IgD-negative memory B cell (primary cell): ENCODE measurements around the gene PLA2G2F. TPM values are rescaled to one million over a fixed set of nuclear protein-coding genes. Genes with fewer than 3 reads are reported as not detected.
"Not testable (repeated sequence)": the region's sequence is repeated elsewhere in the genome, so short reads cannot be mapped to it uniquely, and the experiment has no call there.

ENCODE experiments used
- H3K27ac Mint-ChIP-seq, 3 donors: one replicate each; pipeline ENCODE4 v1.8.0; 2020 to 2022; ENCODE audit warnings: mild to moderate bottlenecking in 3 of 3, mixed read lengths in 3 of 3, moderate library complexity in 1 of 3
- H3K27me3 Mint-ChIP-seq: one replicate; pipeline ENCODE4 v1.8.0; 2021; ENCODE audit warnings: mixed read lengths
- H3K36me3 Mint-ChIP-seq: one replicate; pipeline ENCODE4 v1.8.0; 2020; ENCODE audit warnings: mild to moderate bottlenecking, mixed read lengths
- H3K4me1 Mint-ChIP-seq, 3 donors: one replicate each; pipeline ENCODE4 v1.8.0; 2020 to 2022; ENCODE audit warnings: mixed read lengths in 3 of 3, mild to moderate bottlenecking in 1 of 3
- H3K4me3 Mint-ChIP-seq, 4 donors: one replicate each; pipeline ENCODE4 v1.8.0; 2020 to 2022; ENCODE audit warnings: mild to moderate bottlenecking in 4 of 4, mixed read lengths in 4 of 4, moderate library complexity in 3 of 4
- H3K9me3 Mint-ChIP-seq, 3 donors: one replicate each; pipeline ENCODE4 v1.8.0; 2020 to 2021; ENCODE audit warnings: mixed read lengths in 3 of 3, mild to moderate bottlenecking in 1 of 3
- polyA plus RNA-seq: library from polyadenylated mRNA; unstranded; fragments of 300-500 nt; fragmentation: Illumina TruSeq; gene quantifications from one replicate; pipeline ENCODE4 v1.2.3, GENCODE V29; 2021

The PLA2G2F gene
- polyA plus RNA-seq, 1 donor from 2014 or later = not detected

- no peaks in the 10 kb centered on the region for H3K27me3 Mint-ChIP-seq
- H3K4me1 Mint-ChIP-seq = peaks cover 38 to 52% (median 45%) of the 10 kb centered on the region in 3 donors
- H3K9me3 Mint-ChIP-seq = peaks cover 3 to 12% (median 9%) of the 10 kb centered on the region in 3 donors
- no peaks in the 10 kb centered on the region for H3K36me3 Mint-ChIP-seq
- H3K4me3 Mint-ChIP-seq = no peak overlapping the region
- peak overlapping the region in 1 of 3 donors; percentile 74 for H3K27ac Mint-ChIP-seq
Observed at GRCh38 chr1:20125100-20125499, 14.0 kb upstream of the PLA2G2F start.

- Mint-ChIP-seq H3K4me1 (peaks cover 32 to 44% (median 38%) of the 10 kb centered on the region in 3 donors), H3K36me3 (no peaks in the 10 kb centered on the region), H3K27me3 (no peaks in the 10 kb centered on the region), H3K9me3 (peaks cover 2 to 12% (median 11%) of the 10 kb centered on the region in 3 donors), H3K4me3 (peak overlapping the region in 1 of 4 donors; percentile 57), H3K27ac (peak overlapping the region; percentile 20 to 74 (median 67))
Observed at GRCh38 chr1:20126041-20126805, 12.9 kb upstream of the PLA2G2F start.

DNA sequence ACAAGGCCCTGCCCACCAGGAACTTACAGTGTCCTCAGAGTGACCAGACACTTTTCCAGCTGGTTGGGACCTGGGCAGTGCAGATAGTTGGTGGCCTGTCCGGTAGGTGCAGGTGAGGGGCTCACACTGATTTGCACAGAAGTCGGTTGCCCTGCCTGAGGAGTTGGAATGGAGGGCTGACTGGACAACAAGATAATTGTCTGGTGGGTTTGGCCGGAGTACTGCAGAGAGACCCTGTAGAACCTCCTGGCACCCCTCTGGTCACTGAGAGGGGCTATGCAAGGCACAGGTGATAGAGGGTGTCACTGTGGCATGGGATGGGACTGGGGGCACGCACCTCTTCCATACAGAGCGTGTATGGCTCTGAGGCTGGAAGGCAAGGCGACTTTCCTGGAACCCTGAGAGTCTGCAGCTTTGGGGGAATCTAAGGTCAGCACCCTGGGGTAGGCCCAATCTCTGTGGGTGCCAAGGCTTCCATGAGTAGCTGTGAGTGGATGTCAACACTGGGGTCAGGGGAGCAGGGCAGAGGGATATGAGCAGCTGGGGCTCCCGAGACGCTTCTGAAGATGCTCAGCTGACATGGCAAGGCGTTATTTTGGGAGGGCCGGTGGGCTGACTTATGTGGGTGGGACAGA, 12.2 kb upstream of the PLA2G2F start:
- Mint-ChIP-seq H3K4me1 (peaks cover 33 to 40% (median 36%) of the 10 kb centered on the region in 3 donors), H3K9me3 (peaks cover 2 to 12% (median 11%) of the 10 kb centered on the region in 3 donors), H3K27ac (peak overlapping the region in 2 of 3 donors; percentile 20 to 84), H3K27me3 (no peaks in the 10 kb centered on the region), H3K36me3 (no peaks in the 10 kb centered on the region), H3K4me3 (peak overlapping the region in 2 of 4 donors; percentile 60 to 70)

GRCh38 chr1:20130518-20130917, 8.6 kb upstream of the PLA2G2F start:
- not testable (repeated sequence) for H3K36me3 Mint-ChIP-seq

DNA sequence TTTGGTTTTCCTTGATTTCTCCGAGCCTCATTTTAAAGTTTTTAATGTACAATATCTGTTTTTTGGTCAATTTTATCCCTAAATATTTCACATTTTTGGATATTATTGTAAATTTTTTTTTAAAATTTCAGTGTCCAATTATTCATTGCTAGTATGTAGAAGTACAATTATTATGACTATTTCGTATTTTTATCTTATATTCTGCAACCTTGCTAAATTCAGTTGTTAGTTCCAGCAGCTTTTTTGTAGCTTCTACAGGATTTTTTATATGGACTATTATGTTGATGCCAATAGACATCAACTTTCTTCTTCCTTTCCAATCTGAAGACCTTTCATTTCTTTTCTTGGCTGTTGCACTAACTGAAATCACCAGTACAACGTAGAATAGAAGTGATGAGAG, 4.1 kb upstream of the PLA2G2F start:
- H3K27me3 Mint-ChIP-seq = no peaks in the 10 kb centered on the region
- no peak overlapping the region for H3K4me3 Mint-ChIP-seq
- H3K36me3 Mint-ChIP-seq = no peaks in the 10 kb centered on the region

More at GRCh38 chr1:20130518-20130917, 8.6 kb upstream of the PLA2G2F start:
- peaks cover 21 to 22% (median 21%) of the 10 kb centered on the region in 3 donors for H3K4me1 Mint-ChIP-seq
- H3K27ac Mint-ChIP-seq, H3K27me3 Mint-ChIP-seq, H3K4me3 Mint-ChIP-seq: not testable (repeated sequence)
- H3K9me3 Mint-ChIP-seq = peaks cover 2 to 12% (median 12%) of the 10 kb centered on the region in 3 donors

DNA sequence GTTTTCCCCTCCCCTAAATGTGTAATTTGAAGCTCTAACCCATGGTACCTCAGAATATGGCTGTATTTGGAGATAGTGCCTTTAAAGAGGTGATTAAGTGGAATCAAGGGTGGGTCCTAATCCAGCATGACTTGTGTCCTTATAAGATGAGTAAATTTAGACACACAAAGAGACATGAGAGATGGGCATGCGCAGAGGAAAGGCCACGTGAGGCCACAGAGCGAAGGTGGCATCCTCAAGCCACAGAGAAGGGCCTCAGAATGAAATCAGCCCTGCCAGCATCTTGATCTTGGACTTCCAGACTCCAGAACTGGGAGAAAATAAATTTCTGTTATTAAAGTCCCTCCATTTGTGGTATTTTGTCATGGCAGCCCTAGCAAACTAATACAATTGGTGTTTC, 2.9 kb upstream of the PLA2G2F start:
- no peak overlapping the region for H3K27ac Mint-ChIP-seq
- peaks cover 0 to 4% (median 2%) of the 10 kb centered on the region in 3 donors for H3K4me1 Mint-ChIP-seq
- peaks cover 0 to 1% (median 0%) of the 10 kb centered on the region in 3 donors for H3K9me3 Mint-ChIP-seq
- no peaks in the 10 kb centered on the region for H3K36me3 Mint-ChIP-seq
- H3K4me3 Mint-ChIP-seq = no peak overlapping the region
- peaks cover 3% of the 10 kb centered on the region for H3K27me3 Mint-ChIP-seq

More for the DNA sequence above, 4.1 kb upstream of the PLA2G2F start:
- Mint-ChIP-seq H3K4me1 (peaks cover 1 to 2% (median 2%) of the 10 kb centered on the region in 3 donors), H3K9me3 (peaks cover 0 to 5% (median 1%) of the 10 kb centered on the region in 3 donors), H3K27ac (no peak overlapping the region)

GRCh38 chr1:20137055-20137454, 2.1 kb upstream of the PLA2G2F start:
- Mint-ChIP-seq H3K4me1 (peaks cover 0 to 3% (median 0%) of the 10 kb centered on the region in 3 donors), H3K4me3 (no peak overlapping the region), H3K27ac (no peak overlapping the region), H3K36me3 (no peaks in the 10 kb centered on the region), H3K27me3 (peaks cover 3% of the 10 kb centered on the region), H3K9me3 (peaks cover 0 to 1% (median 0%) of the 10 kb centered on the region in 3 donors)

- Mint-ChIP-seq H3K36me3 (no peaks in the 10 kb centered on the region), H3K27me3 (peaks cover 3% of the 10 kb centered on the region), H3K4me1 (peaks cover 0 to 3% (median 0%) of the 10 kb centered on the region in 3 donors), H3K27ac (no peak overlapping the region), H3K9me3 (peaks cover 0 to 1% (median 0%) of the 10 kb centered on the region in 3 donors), H3K4me3 (no peak overlapping the region)
Observed at GRCh38 chr1:20137604-20138003, 1.5 kb upstream of the PLA2G2F start.

DNA sequence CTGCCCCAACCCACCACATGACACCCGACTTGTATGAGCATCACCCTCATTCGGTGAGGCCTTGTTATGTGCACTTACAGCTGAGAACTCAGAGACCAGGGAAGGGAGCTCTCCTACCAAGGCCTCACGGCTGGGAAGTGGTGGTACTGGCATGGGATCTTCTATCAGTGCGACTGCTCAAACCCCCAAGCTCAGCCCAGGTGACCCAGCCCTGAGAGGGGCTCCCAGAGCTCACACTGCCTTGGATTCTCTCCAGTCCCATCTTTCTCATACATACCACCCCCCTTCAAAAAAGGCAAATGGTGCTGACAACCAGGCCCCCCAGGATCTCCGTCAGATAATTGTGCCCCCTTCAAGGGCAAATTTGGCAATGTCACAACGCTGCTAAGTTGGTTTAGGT, 777 bp upstream of the PLA2G2F start:
- H3K4me1 Mint-ChIP-seq = peaks cover 0 to 3% (median 0%) of the 10 kb centered on the region in 3 donors
- H3K4me3 Mint-ChIP-seq = no peak overlapping the region
- H3K9me3 Mint-ChIP-seq = no peaks in the 10 kb centered on the region
- no peaks in the 10 kb centered on the region for H3K36me3 Mint-ChIP-seq
- H3K27me3 Mint-ChIP-seq = peaks cover 3% of the 10 kb centered on the region
- peak overlapping the region in 1 of 3 donors; percentile 16 for H3K27ac Mint-ChIP-seq

DNA sequence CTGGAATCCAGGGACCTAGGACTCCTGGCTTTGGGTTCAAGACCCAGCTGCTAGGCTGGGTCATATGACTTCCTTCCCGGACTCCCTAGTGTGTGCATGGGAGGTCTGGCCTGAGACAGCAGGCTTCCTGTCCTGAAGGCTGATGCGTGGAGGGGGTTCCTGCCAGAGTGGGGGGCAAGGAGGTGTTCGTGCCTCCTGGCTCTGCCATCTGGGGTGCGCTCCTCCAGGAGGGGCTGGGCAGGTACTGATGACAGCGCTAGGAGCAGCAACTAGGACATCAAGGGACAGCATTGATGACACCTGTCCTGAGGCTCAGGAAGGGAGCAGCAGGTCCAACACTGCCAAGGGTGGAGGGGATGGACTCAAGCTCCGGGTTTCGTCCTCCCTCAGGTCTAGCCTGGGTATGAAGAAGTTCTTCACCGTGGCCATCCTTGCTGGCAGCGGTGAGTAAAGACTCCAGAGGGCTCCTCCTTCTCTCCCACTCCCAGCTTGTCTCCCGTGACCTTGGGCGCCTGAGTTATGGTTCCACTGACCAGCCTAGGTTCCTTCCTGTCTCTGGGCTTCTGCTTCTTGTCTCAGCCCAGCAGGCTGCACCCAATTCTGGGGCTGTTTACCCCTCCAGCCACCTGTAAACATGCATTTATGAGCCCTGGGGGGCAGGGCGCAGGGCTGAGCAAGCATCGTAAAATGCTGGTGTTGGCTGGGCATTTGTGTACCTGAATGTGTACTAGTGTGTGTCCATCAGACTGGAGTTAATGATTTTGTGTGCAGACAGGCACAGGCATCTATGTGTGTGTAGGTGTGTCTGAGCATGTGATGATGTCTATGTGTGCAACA, 871 bp downstream of the PLA2G2F start:
- Mint-ChIP-seq H3K27ac (no peak overlapping the region), H3K4me3 (no peak overlapping the region), H3K36me3 (no peaks in the 10 kb centered on the region), H3K9me3 (no peaks in the 10 kb centered on the region), H3K27me3 (peaks cover 5% of the 10 kb centered on the region), H3K4me1 (peaks cover 0 to 3% (median 0%) of the 10 kb centered on the region in 3 donors)

DNA sequence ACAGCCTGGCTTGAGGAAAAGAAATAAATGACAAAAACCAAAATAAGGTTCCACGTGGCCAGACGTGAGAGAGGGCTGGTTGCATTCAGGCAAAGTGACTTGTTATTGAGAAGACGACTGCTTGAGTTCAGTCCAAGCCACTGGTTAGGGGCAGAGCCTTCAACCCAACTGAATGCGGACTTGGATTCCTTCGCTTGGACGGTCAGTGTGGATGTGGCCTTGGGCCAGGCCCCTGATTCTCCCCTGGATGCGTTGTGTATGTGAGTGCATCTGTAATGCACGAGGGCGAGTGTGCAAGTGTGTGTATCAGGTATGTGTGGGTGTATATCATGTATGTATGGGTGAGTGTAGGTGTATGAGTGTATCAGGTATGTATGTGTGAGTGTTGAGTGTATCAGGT, 1.9 kb downstream of the PLA2G2F start:
- Mint-ChIP-seq H3K27ac (no peak overlapping the region), H3K9me3 (no peaks in the 10 kb centered on the region), H3K27me3 (peaks cover 5% of the 10 kb centered on the region), H3K4me3 (no peak overlapping the region), H3K36me3 (no peaks in the 10 kb centered on the region), H3K4me1 (peaks cover 0 to 3% (median 0%) of the 10 kb centered on the region in 3 donors)

DNA sequence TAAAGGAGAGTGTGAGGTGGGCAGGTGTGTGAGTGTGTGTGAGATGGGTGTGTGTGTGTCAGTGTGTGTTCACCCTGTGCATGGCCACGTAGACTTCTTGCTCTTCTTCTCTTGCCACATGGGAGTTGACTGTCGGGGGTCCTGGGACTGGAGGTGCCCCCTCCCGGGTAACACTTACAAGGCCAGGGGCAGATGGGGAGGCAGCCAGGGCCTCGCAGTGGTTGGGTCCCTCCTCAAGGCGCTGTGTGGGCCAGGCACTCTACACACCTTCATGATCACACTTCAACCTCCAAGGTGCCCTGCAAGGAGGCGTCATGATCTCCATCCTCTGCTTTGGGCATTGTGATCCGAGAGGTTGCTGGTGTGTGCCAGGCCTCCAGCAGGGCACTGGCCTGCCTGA, 2.3 kb downstream of the PLA2G2F start:
- H3K9me3 Mint-ChIP-seq = no peaks in the 10 kb centered on the region
- peaks cover 5% of the 10 kb centered on the region for H3K27me3 Mint-ChIP-seq
- H3K36me3 Mint-ChIP-seq = no peaks in the 10 kb centered on the region
- peaks cover 0 to 3% (median 0%) of the 10 kb centered on the region in 3 donors for H3K4me1 Mint-ChIP-seq
- H3K27ac Mint-ChIP-seq = no peak overlapping the region
- no peak overlapping the region for H3K4me3 Mint-ChIP-seq

GRCh38 chr1:20142001-20142710, 3.0 kb downstream of the PLA2G2F start:
- H3K27me3 Mint-ChIP-seq = peaks cover 5% of the 10 kb centered on the region
- H3K27ac Mint-ChIP-seq = peak overlapping the region in 1 of 3 donors; percentile 72
- no peaks in the 10 kb centered on the region for H3K36me3 Mint-ChIP-seq
- H3K4me1 Mint-ChIP-seq = peaks cover 0 to 3% (median 0%) of the 10 kb centered on the region in 3 donors
- H3K9me3 Mint-ChIP-seq = no peaks in the 10 kb centered on the region
- no peak overlapping the region for H3K4me3 Mint-ChIP-seq

DNA sequence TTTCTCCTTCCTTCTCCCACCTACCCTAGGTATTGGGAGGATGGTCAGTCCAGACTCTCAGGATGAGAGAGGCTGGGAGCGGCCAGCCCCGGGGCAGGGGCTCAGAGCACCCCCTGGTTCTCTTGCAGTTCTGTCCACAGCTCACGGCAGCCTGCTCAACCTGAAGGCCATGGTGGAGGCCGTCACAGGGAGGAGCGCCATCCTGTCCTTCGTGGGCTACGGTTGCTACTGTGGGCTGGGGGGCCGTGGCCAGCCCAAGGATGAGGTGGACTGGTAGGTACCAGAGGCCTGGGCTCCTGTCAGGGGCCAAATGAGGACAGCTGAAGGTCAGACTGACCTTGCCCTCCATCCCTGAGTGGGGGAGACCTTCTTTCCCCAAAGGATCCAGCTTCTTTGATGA, 4.2 kb downstream of the PLA2G2F start:
- Mint-ChIP-seq H3K27ac (no peak overlapping the region), H3K4me3 (no peak overlapping the region), H3K36me3 (no peaks in the 10 kb centered on the region), H3K27me3 (peaks cover 5% of the 10 kb centered on the region), H3K4me1 (peaks cover 0 to 3% (median 0%) of the 10 kb centered on the region in 3 donors), H3K9me3 (no peaks in the 10 kb centered on the region)
